NCI-H2227 treated with DMSO at 0.1 percent for 48 hours (cell line): ENCODE results near the gene E2F7.
"Not testable (repeated sequence)": the region's sequence is repeated elsewhere in the genome, so short reads cannot be mapped to it uniquely, and the experiment has no call there.

Experiments
- DNase-seq: peaks from one replicate; lab custom pipeline; 2025; lab: John Stamatoyannopoulos, UW

The E2F7 gene, protein sequence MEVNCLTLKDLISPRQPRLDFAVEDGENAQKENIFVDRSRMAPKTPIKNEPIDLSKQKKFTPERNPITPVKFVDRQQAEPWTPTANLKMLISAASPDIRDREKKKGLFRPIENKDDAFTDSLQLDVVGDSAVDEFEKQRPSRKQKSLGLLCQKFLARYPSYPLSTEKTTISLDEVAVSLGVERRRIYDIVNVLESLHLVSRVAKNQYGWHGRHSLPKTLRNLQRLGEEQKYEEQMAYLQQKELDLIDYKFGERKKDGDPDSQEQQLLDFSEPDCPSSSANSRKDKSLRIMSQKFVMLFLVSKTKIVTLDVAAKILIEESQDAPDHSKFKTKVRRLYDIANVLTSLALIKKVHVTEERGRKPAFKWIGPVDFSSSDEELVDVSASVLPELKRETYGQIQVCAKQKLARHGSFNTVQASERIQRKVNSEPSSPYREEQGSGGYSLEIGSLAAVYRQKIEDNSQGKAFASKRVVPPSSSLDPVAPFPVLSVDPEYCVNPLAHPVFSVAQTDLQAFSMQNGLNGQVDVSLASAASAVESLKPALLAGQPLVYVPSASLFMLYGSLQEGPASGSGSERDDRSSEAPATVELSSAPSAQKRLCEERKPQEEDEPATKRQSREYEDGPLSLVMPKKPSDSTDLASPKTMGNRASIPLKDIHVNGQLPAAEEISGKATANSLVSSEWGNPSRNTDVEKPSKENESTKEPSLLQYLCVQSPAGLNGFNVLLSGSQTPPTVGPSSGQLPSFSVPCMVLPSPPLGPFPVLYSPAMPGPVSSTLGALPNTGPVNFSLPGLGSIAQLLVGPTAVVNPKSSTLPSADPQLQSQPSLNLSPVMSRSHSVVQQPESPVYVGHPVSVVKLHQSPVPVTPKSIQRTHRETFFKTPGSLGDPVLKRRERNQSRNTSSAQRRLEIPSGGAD

DNA sequence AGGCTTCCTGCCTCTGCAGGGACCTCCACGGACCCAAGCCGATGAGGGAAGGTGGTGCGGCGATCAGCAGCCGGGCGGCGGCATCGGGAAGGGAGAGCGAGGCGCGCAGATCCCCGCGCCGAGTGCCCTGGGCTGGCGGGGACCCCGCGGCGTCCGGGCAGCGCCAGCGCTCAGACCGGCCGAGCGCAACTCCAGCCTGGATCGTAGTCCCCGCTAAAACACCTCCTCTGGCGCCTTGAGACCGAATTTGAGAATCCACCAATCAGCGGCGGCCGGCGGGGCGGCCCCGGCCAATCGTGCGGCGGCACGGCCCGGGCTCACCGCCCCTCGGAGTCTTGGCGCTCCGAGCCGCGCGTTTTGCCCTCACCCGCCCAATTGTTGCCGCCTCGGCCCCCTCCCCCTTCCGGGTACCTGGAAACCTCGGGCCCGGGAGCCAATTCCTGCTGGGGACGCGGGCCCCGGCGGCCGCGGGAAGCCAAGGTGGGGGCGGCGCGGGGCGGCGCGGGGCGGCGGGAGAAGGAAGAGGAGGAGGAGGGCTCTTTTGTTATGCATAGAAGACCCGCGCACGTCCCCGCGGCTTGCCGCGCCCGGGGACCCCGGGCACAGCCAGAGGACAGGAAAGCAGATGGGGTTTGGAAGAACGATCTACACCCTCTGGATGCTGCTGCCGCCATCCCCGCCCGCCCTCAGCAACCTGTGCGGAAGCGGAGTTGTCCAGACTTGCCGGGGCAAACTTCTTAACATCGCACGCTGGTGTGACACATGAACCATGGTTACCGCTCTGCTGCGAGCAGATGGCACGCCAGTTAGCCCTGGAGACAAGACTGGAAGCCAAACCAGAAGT, at the start of gene E2F7:
E2F7 (minus strand) TSS at position 209 of the 844 bp plus-strand sequence. CDS start 934 bp downstream, outside the sequence.
- peak; percentile 96 for DNase-seq

DNA sequence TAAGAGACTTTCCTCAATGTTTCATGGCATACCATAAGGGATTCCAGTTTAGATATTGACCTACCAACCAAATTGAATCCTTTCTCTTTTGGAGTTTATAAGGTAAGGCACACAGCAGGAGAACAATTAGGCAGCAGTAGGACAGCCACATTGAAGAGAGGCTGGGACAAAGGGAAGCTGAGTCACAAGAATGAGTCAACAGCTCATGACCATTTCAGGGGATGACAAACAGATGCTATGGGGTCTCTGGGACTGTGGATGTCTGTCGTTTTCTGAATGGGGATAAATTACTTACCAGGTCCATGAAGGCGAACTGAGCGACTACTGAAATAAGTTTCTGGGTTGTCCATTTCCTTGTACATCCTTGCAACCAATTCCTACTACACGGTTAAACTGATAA, 48.6 kb upstream of the E2F7 start:
- DNase-seq: no peak

DNA sequence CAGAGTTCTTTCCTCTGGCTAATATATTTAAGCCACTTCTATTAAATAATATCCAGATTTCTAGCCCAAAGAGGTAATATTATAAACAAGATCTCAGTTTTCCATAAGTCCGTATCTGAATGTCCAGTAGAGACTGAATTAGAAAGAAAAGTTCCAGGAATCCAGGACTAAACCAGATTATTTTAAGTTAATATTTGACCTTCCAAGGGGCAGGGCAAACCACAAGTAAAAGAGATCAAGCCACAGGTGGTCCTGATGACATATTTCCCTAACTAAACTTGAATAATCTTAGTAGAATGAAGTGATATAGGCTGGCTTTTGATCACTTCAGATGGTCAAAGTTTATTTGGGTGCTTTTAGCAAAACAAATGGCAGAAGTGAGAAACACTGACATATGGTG, 43.3 kb upstream of the E2F7 start:
- DNase-seq: no peak

DNA sequence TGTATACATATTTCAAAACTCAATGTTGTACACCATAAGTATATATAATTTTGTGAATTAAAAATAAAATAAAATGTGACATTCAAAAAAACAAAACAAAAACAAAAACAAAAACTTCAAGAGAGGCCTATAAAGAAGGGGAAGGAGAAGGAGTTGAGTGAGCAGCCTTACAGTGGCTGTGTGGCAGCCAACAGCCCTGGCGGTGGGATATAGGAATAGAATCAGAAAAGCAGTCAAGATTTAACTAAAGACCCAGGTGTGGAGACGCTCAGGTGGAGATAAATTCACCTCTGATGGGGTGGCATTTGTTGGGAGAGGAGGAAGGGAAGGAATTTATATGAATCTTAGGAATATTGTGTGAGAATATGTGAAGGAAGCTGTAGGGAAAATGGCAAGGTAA, 41.8 kb upstream of the E2F7 start:
- peak; percentile 33 for DNase-seq

DNA sequence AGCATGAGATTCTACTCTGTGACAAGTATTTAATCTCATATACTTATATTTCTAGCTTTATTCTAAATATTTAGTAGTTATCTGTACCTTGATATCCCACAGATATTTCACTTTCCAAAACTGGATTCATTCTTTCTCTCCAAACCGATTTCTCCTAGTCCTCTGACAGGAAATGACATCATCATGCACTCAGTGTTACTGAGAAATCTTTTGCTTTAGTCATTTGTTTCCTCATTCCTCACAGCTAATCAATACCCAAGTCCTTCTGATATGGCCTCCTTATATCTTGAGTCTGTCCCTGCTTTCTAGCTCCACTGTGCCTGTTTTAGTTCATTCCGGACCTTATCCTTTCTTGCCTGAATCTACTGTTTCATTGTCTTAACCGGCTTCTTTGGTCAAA, 39.4 kb upstream of the E2F7 start:
- DNase-seq: no peak

DNA sequence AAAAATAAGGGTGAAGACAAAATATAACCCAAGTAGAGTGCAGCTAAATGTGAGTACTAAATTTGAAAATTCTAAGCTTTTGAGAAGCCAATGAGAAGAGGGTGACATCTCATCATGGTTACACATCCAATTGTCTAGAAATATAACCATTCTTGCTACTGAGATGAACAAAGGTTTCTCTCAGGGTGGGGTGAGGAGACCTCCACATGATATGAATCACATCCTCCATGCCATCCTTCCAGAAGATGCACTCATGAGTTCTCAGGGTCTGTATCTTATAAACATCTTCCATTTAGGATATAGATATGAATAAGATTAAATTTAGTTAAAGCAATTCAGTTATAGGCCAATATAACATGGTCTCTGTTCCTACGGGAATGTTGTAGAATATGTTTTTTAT, 38.9 kb upstream of the E2F7 start:
- DNase-seq: no peak

DNA sequence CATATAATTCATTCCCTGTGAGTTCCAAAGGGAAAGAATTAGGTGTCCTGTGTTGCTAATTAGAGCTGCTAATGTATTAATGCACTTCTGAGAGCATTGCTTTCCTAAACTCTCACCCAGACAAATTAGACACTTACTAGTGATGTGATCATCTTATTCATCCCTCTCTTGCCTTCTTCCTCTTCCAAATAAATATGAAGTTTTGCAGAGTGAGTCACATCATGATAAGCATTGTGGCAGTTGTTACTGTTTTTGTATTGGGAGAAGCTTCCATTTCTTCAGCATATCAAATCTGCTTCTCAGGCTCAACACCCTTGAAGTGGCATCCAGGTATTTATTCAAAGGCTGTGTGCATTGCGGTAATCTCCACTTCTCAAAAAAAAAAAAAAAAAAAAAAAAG, 37.3 kb upstream of the E2F7 start:
- DNase-seq: no peak

DNA sequence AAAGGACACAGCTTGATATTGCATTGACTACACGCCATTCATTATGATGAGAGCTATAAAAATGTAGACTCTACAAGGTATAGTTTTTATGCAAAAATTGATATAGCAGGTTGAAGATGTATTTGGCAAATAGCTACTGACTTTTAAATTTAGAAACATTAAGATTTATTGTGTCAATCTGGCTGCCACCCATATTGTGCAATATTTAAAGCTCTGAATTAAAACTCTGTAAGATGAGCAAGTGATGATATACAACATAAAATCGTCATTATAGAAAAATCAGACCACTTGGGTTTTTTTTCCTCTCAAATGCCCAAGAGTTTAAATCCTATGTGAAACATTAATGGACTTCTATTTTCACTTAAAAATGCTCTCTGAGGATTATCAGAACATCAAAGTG, 36.8 kb upstream of the E2F7 start:
- no peak for DNase-seq

DNA sequence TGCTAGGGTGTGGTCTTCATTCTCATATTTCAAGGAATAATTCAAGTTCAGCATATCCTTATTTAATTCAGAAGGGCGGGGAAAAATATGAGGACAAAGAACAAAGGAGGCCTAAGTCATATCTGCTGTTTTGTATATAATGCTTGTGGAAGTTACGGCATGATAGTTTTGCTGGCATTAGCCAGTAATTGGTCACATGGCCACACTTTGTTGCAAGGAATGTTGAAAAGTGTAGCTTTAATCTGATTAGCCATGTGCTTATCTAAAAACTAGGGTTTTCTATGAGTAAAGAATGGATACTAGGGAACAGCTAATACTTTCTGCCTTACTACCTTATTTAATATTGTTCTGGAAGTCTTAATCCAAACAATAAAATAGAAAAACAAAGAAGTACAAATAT, 34.4 kb upstream of the E2F7 start:
- no peak for DNase-seq

DNA sequence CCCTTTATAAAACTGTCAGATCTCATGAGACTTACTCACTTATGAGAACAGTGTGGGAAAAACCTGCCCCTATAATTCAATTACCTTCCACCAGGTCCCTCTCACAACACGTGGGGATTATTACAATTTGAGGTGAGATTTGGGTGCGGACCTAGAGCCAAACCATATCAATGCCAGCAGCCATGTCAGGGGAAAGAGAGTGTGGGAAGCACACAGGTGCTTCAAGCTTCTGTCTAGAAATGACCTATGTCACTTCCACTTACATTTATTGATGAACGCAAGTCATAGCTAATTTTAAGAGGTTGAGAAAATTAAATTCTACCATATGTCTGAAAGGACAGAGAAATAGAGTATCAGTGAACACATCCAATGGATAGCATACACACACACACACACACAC, 32.5 kb upstream of the E2F7 start:
- no peak for DNase-seq

DNA sequence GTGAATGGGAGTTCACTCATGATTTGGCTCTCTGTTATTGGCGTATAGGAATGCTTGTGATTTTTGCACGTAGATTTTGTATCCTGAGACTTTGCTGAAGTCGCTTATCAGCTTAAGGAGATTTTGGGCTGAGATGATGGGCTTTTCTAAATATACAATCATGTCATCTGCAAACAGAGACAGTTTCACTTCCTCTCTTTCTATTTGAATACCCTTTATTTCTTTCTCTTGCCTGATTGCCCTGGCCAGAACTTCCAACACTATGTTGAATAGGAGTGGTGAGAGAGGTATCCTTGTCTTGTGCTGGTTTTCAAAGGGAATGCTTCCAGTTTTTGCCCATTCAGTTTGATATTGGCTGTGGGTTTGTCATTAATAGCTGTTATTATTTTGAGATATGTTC, 26.9 kb upstream of the E2F7 start:
- not testable (repeated sequence) for DNase-seq

DNA sequence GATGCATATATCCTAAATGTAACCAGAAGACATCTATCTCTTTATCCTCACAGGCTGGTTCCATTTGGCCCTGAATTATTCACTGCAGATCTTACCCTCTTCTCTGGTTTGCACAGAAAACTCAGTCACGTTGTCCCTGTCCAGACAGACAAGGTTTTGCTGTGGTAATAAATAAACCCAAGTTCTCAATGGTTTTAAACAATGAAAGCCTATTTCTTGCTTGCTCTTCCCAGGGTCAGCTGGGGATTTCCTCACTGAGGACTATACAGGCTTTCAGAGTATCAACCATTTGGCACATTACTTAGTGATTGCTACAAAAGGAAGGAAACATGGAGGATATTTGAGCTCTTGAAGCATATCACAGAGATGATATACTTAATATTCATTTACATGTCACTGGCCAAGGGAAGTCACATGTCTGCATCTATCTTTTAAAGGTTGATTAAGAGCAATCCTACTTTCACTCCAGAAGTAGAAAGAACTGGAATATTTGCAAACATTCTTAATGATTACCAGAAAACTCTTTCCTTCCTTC, 24.4 kb upstream of the E2F7 start:
- DNase-seq: no peak

DNA sequence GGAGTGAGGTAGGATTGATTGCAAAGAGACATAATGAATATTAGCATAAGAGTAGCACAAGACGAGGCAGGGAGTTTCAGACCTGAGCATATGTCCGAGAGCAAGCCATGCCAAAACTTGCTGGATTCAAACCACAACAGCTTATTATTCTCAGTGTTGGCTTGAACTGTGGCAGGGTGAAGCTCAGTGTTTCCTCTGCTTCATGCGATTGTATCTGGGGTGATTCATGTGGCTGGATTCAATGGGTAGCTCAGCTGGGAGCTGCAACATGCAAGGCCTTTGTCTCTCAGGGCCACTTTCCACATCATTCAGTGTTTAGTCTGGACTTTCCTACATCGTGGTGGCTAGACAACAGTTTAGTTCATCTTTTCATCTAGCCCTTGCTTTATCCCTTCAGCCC, 22.1 kb upstream of the E2F7 start:
- DNase-seq: no peak

DNA sequence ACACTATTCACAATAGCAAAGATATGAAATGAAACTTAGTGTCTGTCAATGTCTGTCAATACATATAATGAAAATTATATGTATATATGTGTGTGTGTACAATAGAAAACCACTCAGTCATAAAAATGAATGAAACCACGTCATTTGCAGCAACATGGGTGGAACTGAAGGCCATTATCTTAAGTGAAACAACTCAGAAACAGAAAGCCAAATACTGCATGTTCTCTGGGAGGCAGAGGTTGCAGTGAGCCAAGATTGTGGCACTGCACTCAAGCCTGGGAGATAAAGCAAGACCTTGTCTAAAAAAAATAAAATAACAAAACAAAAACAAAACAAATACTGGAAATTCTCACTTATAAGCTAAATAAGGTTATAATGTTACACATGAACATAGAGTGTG, 16.7 kb upstream of the E2F7 start:
- no peak for DNase-seq

DNA sequence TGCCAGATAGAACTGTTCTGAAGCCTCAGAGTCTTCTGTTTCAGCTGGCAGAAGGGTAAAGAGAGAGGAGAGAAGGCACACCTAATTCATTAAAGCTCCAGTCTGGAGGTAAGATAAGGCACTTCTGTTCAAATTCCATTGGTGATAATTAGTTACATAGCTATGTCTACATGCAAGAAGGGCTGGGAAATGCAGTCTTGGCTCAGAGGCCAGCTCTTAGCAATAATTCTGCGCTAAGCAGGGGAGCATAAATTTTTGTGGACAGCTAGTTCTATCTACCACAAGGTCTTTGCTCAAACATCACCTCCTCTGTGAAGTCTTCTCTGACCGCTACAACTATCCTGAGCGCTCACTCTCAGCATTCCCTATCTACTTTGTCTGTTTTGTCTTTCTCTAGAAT, 14.3 kb upstream of the E2F7 start:
- no peak for DNase-seq

DNA sequence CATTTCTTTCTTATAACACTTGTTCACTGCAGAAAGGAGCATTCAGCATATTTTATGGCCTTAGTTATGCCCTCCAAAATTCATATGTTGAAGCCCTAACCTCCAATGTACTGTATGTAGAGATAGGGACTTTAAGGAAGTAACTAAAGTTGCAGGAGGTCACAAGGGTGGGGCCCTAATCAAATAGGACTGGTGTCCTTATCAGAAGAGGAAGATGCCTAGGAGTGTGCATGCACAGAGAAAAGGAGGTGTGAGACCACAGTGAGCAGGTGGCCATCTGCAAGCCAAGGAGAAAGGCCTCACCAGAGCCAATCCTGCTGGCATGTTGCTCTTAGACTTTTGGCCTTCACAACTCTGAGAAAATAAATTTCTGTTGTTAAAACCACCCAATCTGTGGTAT, 12.9 kb upstream of the E2F7 start:
- no peak for DNase-seq

DNA sequence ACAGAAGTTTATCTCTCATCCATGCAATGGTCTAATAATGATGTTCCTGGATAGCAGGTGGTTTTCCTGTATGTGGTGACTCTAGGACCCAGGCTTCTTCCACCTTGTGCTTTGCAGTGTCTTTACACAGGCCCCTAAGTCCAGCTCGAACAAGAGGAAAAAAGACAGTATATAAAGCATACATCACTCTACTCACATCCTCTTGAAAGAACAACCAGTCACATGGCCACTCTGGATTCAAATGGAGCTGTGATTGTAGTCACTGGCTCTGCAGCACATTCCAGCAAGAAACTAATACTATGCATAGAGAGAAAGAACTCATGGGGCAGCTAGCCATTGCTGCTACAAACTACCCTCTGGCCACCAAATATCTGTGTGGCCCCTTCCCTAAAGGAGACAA, 11.5 kb upstream of the E2F7 start:
- no peak for DNase-seq

DNA sequence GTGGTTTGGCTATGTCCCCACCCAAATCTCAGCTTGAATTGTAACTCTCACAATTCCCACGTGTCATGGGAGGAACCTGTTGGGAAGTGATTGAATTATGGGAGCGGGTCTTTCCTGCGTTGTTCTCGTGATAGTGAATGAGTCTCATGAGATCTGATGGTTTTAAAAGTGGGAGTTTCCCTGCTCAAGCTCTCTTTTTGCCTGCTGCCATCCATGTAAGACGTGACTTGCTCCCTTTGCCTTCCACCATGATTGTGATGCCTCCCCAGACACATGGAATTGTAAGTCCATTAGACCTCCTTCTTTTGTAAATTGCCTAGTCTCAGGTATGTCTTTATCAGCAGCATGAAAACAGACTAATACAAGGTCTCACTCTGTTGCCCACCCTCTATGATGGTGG, 8.5 kb upstream of the E2F7 start:
- not testable (repeated sequence) for DNase-seq

DNA sequence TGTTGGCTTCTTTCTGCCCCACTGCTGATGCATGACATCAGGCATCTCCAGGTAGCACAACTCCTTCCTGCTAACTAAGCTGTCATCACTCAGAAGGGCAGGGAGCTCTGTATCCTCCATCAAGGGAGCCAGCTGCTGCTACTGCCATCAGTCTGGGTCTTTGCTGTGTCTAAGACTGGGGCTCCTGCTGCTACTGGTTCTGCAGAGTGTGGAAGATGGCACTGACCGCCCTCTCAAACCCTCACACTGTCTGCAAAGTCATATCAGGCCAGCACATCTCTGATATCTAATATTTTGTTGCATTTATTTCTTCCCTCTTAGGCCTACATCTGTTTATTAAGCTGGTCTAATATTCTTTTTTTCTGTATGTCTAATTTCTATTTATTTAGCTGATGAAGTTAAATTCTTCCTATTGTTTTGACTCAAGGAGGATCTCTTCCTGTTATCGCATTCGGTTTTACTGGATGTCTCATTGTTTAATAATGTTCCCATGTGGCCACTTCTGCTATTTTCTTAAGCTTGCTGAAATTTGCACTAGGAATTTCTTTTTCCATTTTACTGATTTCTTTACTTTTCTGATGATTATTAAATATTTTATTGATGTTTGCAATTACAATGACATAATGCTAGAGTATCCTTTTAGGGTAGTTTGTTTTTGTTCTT, 7.6 kb upstream of the E2F7 start:
- DNase-seq: no peak

DNA sequence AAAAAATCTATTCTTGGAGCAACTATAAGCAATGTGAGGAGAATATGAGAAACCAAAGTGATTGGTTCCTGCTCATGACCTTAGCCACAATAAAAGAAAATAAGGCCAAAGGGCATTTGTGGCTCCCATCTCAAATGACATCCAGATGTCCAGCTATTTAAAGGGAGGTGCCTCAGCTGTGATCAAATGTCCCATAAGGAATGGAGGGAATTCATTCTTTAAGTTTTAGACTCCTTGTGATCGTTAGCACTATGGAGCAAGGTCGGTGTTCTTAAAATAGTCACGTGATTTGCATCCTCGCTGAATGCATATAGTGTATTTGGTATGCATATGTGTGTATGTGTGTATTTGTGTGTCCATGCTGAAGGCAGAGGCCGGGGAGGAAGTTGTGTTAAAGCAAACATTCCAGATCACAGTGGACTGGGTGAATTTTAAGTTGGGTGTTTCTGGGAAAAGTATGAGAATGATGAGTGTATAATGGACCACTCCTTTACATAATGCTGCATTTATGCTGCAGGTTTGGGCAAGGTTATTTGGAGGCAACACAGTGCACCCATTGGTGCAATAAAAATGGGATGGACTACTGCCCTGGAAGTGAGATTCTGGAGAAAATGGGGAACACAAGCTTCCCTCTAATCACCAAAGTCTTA, 5.6 kb upstream of the E2F7 start:
- DNase-seq: no peak

DNA sequence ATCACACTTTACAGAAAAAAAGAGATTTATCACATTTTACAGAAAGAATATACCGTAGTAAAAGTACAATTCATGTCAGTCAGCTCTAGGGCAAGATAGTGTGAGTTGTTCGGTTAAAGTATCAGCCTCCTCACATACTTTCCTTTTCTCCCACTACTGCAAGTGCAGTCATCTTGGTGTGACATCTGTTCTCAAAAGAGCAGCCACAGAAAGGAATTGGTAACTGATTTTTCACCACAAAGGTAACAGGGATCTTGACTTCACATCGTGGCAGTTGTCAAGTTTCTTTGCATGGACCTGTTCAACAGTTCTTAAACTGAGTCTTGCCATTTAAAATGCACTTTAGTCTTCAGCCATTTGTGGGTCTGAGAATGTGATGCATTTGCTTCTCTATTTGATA, 5.0 kb upstream of the E2F7 start:
- no peak for DNase-seq
